IMR-90 (cell line): ENCODE results near the gene FZD7. TPM values are rescaled to one million over a fixed set of nuclear protein-coding genes. Genes with fewer than 3 reads are reported as not detected.

ENCODE experiments used
- ATAC-seq: fragments of 200-7000 bp; cut with Tn5 transposase; 2 replicates; pipeline ENCODE4 v1.9.1; 2020; ENCODE audit warnings: low read depth, mild to moderate bottlenecking, moderate library complexity
- BruUV-seq: library from RNA; stranded (reverse); fragments of 400-500 nt; replicated peaks from 2 replicates; lab custom pipeline; 2021; lab: Mats Ljungman, UMichigan
- CTCF ChIA-PET: fragments of 300-600 bp; formaldehyde crosslinking; extraction: SDS; loops from one replicate; lab custom pipeline; 2021; ENCODE audit warnings: antibody characterized with exemption; lab: Yijun Ruan, JAX
- POLR2A ChIA-PET: fragments of 300-600 bp; sonication (Branson Sonifier 250); formaldehyde crosslinking; loops from one replicate; lab custom pipeline; 2022; ENCODE audit warnings: antibody characterized with exemption; ENCODE audit not compliant: unreplicated experiment; lab: Charles Lee
- DNase-seq: peaks from one replicate; pipeline ENCODE4 v3.0.0; 2013
- H2AFZ ChIP-seq: replicated peaks from 2 replicates; pipeline ENCODE3; 2013; ENCODE audit warnings: low read length, mild to moderate bottlenecking; ENCODE audit not compliant: poor library complexity
- H2AK5ac ChIP-seq: 2 replicates; pipeline ENCODE4 v1.6.1; 2013; ENCODE audit warnings: low read depth, low read length, inconsistent platforms
- H2AK9ac ChIP-seq: replicated peaks from 2 replicates; pipeline ENCODE3; 2013; ENCODE audit warnings: mild to moderate bottlenecking, low read depth, low read length, moderate library complexity; ENCODE audit not compliant: poor library complexity
- H2BK120ac ChIP-seq: 2 replicates; pipeline ENCODE4 v1.6.1; 2013; ENCODE audit warnings: low read depth, low read length, inconsistent platforms
- H2BK15ac ChIP-seq: 3 replicates; pipeline ENCODE4 v1.6.1; 2013; ENCODE audit warnings: low read depth, low read length, inconsistent platforms
- H2BK20ac ChIP-seq: 2 replicates; pipeline ENCODE4 v1.6.1; 2013; ENCODE audit warnings: low read depth, mild to moderate bottlenecking, inconsistent platforms, low read length, moderate library complexity
- H2BK5ac ChIP-seq: 2 replicates; pipeline ENCODE4 v1.6.1; 2013; ENCODE audit warnings: mild to moderate bottlenecking, low read depth, low read length, inconsistent platforms; ENCODE audit not compliant: poor library complexity, severe bottlenecking
- H3K14ac ChIP-seq: replicated peaks from 2 replicates; pipeline ENCODE4 v1.6.1; 2013; ENCODE audit warnings: low read depth, low read length, inconsistent platforms
- H3K18ac ChIP-seq: 2 replicates; pipeline ENCODE4 v1.6.1; 2013; ENCODE audit warnings: low read depth, low read length, control low read depth
- H3K23ac ChIP-seq: 2 replicates; pipeline ENCODE4 v1.6.1; 2013; ENCODE audit warnings: low read depth, low read length, inconsistent platforms
- H3K27ac ChIP-seq: 2 replicates; pipeline ENCODE4 v1.5.1; 2013; ENCODE audit warnings: mild to moderate bottlenecking, control low read depth, low read length; ENCODE audit not compliant: insufficient read depth
- H3K27me3 ChIP-seq: 2 replicates; pipeline ENCODE4 v1.6.1; 2013; ENCODE audit warnings: low read length; ENCODE audit not compliant: control insufficient read depth, insufficient read depth
- H3K36me3 ChIP-seq: 2 replicates; pipeline ENCODE4 v1.6.1; 2013; ENCODE audit warnings: low read length, mixed read lengths; ENCODE audit not compliant: control insufficient read depth, insufficient read depth
- H3K4ac ChIP-seq: 2 replicates; pipeline ENCODE4 v1.6.1; 2013; ENCODE audit warnings: low read depth, low read length, inconsistent platforms
- H3K4me1 ChIP-seq: 2 replicates; pipeline ENCODE4 v1.6.1; 2013; ENCODE audit warnings: low read length, mixed read lengths; ENCODE audit not compliant: control insufficient read depth, insufficient read depth
- H3K4me2 ChIP-seq: 2 replicates; pipeline ENCODE4 v1.6.1; 2013; ENCODE audit warnings: low read depth, mild to moderate bottlenecking, control low read depth, low read length, moderate library complexity
- H3K4me3 ChIP-seq: 2 replicates; pipeline ENCODE4 v1.5.1; 2013; ENCODE audit warnings: low read depth, mild to moderate bottlenecking, control low read depth, low read length, moderate library complexity; ENCODE audit not compliant: insufficient read depth
- H3K56ac ChIP-seq: 2 replicates; pipeline ENCODE4 v1.6.1; 2013; ENCODE audit warnings: low read length, inconsistent platforms; ENCODE audit not compliant: insufficient read depth; ENCODE audit errors: extremely low read depth
- H3K79me1 ChIP-seq, 2 experiments: 2 replicates each; pipeline ENCODE4 v1.6.1; 2013; ENCODE audit warnings: low read length in 2 of 2, inconsistent platforms in 1 of 2, low read depth in 1 of 2
- H3K9ac ChIP-seq: 2 replicates; pipeline ENCODE4 v1.6.1; 2013; ENCODE audit warnings: low read depth, low read length, control low read depth
- H3K9me1 ChIP-seq: 2 replicates; pipeline ENCODE4 v1.6.1; 2013; ENCODE audit warnings: low read length, inconsistent platforms; ENCODE audit not compliant: insufficient read depth
- H3K9me3 ChIP-seq: 2 replicates; pipeline ENCODE4 v1.6.1; 2013; ENCODE audit warnings: low read length; ENCODE audit not compliant: control insufficient read depth, insufficient read depth
- H4K20me1 ChIP-seq: 2 replicates; pipeline ENCODE4 v1.6.1; 2013; ENCODE audit warnings: low read length, inconsistent platforms; ENCODE audit not compliant: insufficient read depth
- H4K5ac ChIP-seq: 2 replicates; pipeline ENCODE4 v1.6.1; 2013; ENCODE audit warnings: mild to moderate bottlenecking, low read depth, low read length, control low read depth
- H4K8ac ChIP-seq, 2 experiments: 2 replicates each; pipeline ENCODE4 v1.6.1; 2013; ENCODE audit warnings: low read depth in 2 of 2, low read length in 2 of 2, control low read depth in 1 of 2, inconsistent platforms in 1 of 2
- H4K91ac ChIP-seq: 2 replicates; pipeline ENCODE4 v1.6.1; 2013; ENCODE audit warnings: low read depth, low read length, inconsistent platforms; ENCODE audit not compliant: insufficient read depth
- BHLHE40 ChIP-seq: fragments of 150-350 bp; IDR thresholded peaks from 2 replicates; pipeline ENCODE4 v1.6.1; 2016; ENCODE audit warnings: mild to moderate bottlenecking, low read depth, low read length
- WGBS, 2 experiments: methylation state at CpG; one replicate each; pipeline versions ENCODE4 v1.1.5 to v1.1.7; 2013; ENCODE audit warnings: missing lambda C conversion rate in 2 of 2; ENCODE audit not compliant: insufficient read length in 1 of 2; ENCODE audit errors: extremely low coverage in 2 of 2; 5-methylcytosine and 5-hydroxymethylcytosine counted together
- dilution Hi-C: fragments of 300-500 bp; cut with HindIII; formaldehyde crosslinking; loops from one replicate; pipeline ENCODE4 v1.14.3; 2018; ENCODE audit warnings: low sequenced_read_pairs; ENCODE audit not compliant: unreplicated experiment
- in situ Hi-C: fragments of 300-500 bp; cut with MboI; formaldehyde crosslinking; loops from 3 replicates; pipeline ENCODE4 v1.14.3; 2019; ENCODE audit warnings: low sequenced_read_pairs, inconsistent platforms, mixed read lengths
- intact Hi-C: fragments of 100-400 bp; cut with micrococcal nuclease; formaldehyde crosslinking; loops from 2 replicates; pipeline ENCODE4 v1.10.0; 2022
- polyA plus RNA-seq, 3 experiments: library from polyadenylated mRNA; depleted of rRNA; stranded (reverse); fragments of >200 nt; gene quantifications; 2 replicates each; pipeline ENCODE4 v1.2.3, GENCODE V29; 2012; ENCODE audit warnings: low replicate concordance in 1 of 3
- total RNA-seq: library from RNA; depleted of rRNA; stranded (reverse); fragments of >200 nt; gene quantifications from 2 replicates; pipeline ENCODE4 v1.2.3, GENCODE V29; 2012

Gene FZD7
- total and polyA plus RNA-seq, 2 of the 4 experiments (the other 2 are of a cell fraction), result 62.4 to 90.9 TPM

DNA sequence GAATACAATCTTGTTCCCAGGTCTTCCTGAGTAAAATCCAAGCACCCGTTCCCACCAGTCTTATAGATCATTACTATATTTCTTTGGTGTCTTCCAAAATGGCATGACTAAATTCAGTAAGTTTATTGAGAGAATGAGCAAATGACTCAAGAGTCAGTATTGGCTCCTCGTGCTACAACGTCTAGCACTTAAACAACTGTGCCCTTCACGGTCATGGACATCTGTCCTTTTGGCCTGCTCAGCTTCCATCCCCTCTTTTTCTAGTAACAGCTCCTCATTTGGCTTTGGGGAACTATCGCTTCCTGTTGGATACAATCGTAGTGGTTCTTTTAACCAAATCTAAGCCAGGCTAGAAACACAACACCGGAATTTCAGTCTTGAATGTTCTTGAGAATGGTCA is 24.1 kb upstream of the FZD7 start:
- Histone ChIP-seq H3K4me2 (no peak overlapping the region), H3K4me3 (no peak overlapping the region), H3K79me1 (no peaks in the 10 kb centered on the region), H3K9me1 (no peaks in the 10 kb centered on the region), H3K14ac (no peak overlapping the region), H3K23ac (no peak overlapping the region), H3K27ac (no peak overlapping the region), H4K20me1 (no peaks in the 10 kb centered on the region), H2BK20ac (no peak overlapping the region), H3K4ac (no peak overlapping the region), H3K36me3 (no peaks in the 10 kb centered on the region), H4K8ac (no peak overlapping the region), H2AK9ac (no peak overlapping the region), H3K18ac (no peak overlapping the region), H3K9ac (no peak overlapping the region), H3K27me3 (no peaks in the 10 kb centered on the region), H3K4me1 (peaks cover 8% of the 10 kb centered on the region), H4K91ac (no peak overlapping the region), H3K9me3 (no peaks in the 10 kb centered on the region), H2BK120ac (no peak overlapping the region), H3K56ac (no peak overlapping the region), H2AK5ac (no peak overlapping the region), H2BK5ac (no peak overlapping the region), H2BK15ac (no peak overlapping the region), H2AFZ (no peak overlapping the region), H4K5ac (no peak overlapping the region)
- POLR2A ChIA-PET, result no interaction called here
- CTCF ChIA-PET, result interaction anchor here (1.3 kb wide), 1 partner anchor 149 kb away, joined by 3 read pairs; no protein-coding TSS in a partner anchor
- no peak for TF ChIP-seq BHLHE40
- dilution Hi-C loops (no loop called here), in situ Hi-C loops (no loop called here), intact Hi-C loops (no loop called here)
- no TSS peak for BruUV-seq
- DNase-seq (no peak), ATAC-seq (no peak)
- WGBS, 2 experiments, result 93% methylated on average over 2 of the region's 7 CpGs; no CpG with 5 or more reads in 1 of the 2 experiments
